Cardiac muscle cell (in vitro differentiated cells and primary cell): ENCODE measurements around the gene CACNA2D3. TPM values are rescaled to one million over a fixed set of nuclear protein-coding genes. Genes with fewer than 3 reads are reported as not detected.
A peak's percentile ranks its signal among the peaks of the same experiment; 100 is the strongest.

Experiments
- DNase-seq, 2 donors: peaks; one replicate each; pipeline versions ENCODE4 v3.0.0 to v3.0.0-alpha.2; 2010 to 2017; ENCODE audit warnings: low read depth in 1 of 2, low spot score in 1 of 2
- H3K27ac ChIP-seq: fragments of 200-600 bp; sonication (generic); 2 replicates; pipeline ENCODE4 v1.5.1; 2016
- H3K27me3 ChIP-seq: fragments of 200-600 bp; sonication (generic); 2 replicates; pipeline ENCODE4 v1.6.0; 2016; ENCODE audit warnings: control low read depth
- H3K36me3 ChIP-seq: fragments of 200-600 bp; sonication (generic); 2 replicates; pipeline ENCODE4 v1.5.1; 2016; ENCODE audit warnings: control low read depth
- H3K4me1 ChIP-seq: fragments of 200-600 bp; sonication (generic); 2 replicates; pipeline ENCODE4 v1.8.1; 2017; ENCODE audit warnings: low read depth, mild to moderate bottlenecking, mixed run types
- H3K4me3 ChIP-seq: fragments of 200-600 bp; sonication (generic); 2 replicates; pipeline ENCODE4 v1.5.1; 2016; ENCODE audit warnings: mild to moderate bottlenecking
- H3K9me3 ChIP-seq: fragments of 200-600 bp; sonication (generic); 2 replicates; pipeline ENCODE4 v1.5.1; 2017; ENCODE audit warnings: low read depth, mild to moderate bottlenecking, control low read depth
- polyA plus RNA-seq: library from polyadenylated mRNA; unstranded; fragments of >200 nt; fragmentation: Nextera tagmentation; extraction: Ambion mirVana; gene quantifications from 2 replicates; pipeline ENCODE4 v1.2.1, GENCODE V29; 2016
- total RNA-seq: library from RNA; depleted of rRNA; stranded (reverse); fragments of >200 nt; gene quantifications from 2 replicates; pipeline ENCODE4 v1.2.3, GENCODE V29; 2016
- TF ChIP-seq, protein P1 (sequence below): IDR thresholded peaks from 2 replicates; pipeline ENCODE4 v1.5.1; 2012; ENCODE audit warnings: low read depth, mild to moderate bottlenecking, low read length

Gene CACNA2D3
- total and polyA plus RNA-seq, 2 experiments from 2014 or later = 0.45 to 0.59 TPM

- Histone ChIP-seq H3K27ac (no peak overlapping the region), H3K4me1 (peaks cover 16% of the 10 kb centered on the region)
Measured at GRCh38 chr3:54202054-54202453, 79.7 kb downstream of the CACNA2D3 start.

GRCh38 chr3:54202651-54203248 lies 80.4 kb downstream of the CACNA2D3 start:
- peak overlapping the region; percentile 58 for H3K27ac ChIP-seq
- no peaks in the 10 kb centered on the region for H3K27me3 ChIP-seq
- TF ChIP-seq, protein P1, sequence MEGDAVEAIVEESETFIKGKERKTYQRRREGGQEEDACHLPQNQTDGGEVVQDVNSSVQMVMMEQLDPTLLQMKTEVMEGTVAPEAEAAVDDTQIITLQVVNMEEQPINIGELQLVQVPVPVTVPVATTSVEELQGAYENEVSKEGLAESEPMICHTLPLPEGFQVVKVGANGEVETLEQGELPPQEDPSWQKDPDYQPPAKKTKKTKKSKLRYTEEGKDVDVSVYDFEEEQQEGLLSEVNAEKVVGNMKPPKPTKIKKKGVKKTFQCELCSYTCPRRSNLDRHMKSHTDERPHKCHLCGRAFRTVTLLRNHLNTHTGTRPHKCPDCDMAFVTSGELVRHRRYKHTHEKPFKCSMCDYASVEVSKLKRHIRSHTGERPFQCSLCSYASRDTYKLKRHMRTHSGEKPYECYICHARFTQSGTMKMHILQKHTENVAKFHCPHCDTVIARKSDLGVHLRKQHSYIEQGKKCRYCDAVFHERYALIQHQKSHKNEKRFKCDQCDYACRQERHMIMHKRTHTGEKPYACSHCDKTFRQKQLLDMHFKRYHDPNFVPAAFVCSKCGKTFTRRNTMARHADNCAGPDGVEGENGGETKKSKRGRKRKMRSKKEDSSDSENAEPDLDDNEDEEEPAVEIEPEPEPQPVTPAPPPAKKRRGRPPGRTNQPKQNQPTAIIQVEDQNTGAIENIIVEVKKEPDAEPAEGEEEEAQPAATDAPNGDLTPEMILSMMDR = no peak
- DNase-seq = peak in 1 of 2 donors; percentile 11
- no peaks in the 10 kb centered on the region for H3K9me3 ChIP-seq
- H3K4me3 ChIP-seq = no peak overlapping the region
- no peaks in the 10 kb centered on the region for H3K36me3 ChIP-seq
- H3K4me1 ChIP-seq = peaks cover 15% of the 10 kb centered on the region

More at GRCh38 chr3:54202054-54202453, 79.7 kb downstream of the CACNA2D3 start:
- TF ChIP-seq, protein P1 = no peak
- H3K9me3 ChIP-seq = no peaks in the 10 kb centered on the region
- no peaks in the 10 kb centered on the region for H3K36me3 ChIP-seq
- no peak overlapping the region for H3K4me3 ChIP-seq
- DNase-seq = no peak
- no peaks in the 10 kb centered on the region for H3K27me3 ChIP-seq

GRCh38 chr3:54206874-54207273 lies 84.5 kb downstream of the CACNA2D3 start:
- H3K36me3 ChIP-seq = no peaks in the 10 kb centered on the region
- H3K27me3 ChIP-seq = no peaks in the 10 kb centered on the region
- peaks cover 8% of the 10 kb centered on the region for H3K4me1 ChIP-seq
- H3K9me3 ChIP-seq = no peaks in the 10 kb centered on the region
- no peak overlapping the region for H3K27ac ChIP-seq
- DNase-seq = no peak
- TF ChIP-seq, protein P1 = no peak
- no peak overlapping the region for H3K4me3 ChIP-seq

- H3K4me3 ChIP-seq = no peak overlapping the region
- no peaks in the 10 kb centered on the region for H3K9me3 ChIP-seq
- no peak for DNase-seq
Measured at GRCh38 chr3:54211097-54211496, 88.7 kb downstream of the CACNA2D3 start.

DNA sequence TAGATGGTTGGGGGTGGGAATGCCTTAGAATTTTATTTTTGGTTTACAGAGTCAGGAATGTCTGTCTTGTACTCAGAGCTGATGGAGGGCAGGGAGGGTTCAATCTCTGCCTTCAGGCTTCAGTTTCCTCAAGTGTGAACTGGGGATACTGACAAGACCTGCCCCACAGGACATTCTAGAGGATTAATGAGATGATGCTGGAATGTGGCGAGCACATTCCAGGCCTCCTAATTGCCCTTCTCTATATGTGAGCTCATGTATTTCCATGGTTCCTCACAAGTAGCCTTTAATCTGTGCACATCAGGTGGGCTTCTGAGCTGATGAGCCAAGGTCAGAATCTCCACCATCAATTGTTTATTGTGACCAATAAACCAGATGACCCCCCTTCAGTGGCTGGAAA lies 90.4 kb downstream of the CACNA2D3 start:
- H3K4me1 ChIP-seq = no peaks in the 10 kb centered on the region
- H3K27ac ChIP-seq = no peak overlapping the region
- no peak overlapping the region for H3K4me3 ChIP-seq
- no peak for DNase-seq
- TF ChIP-seq, protein P1 = no peak
- H3K9me3 ChIP-seq = no peaks in the 10 kb centered on the region
- no peaks in the 10 kb centered on the region for H3K27me3 ChIP-seq
- no peaks in the 10 kb centered on the region for H3K36me3 ChIP-seq

More at GRCh38 chr3:54211097-54211496, 88.7 kb downstream of the CACNA2D3 start:
- Histone ChIP-seq H3K27ac (no peak overlapping the region), H3K36me3 (no peaks in the 10 kb centered on the region), H3K27me3 (no peaks in the 10 kb centered on the region), H3K4me1 (no peaks in the 10 kb centered on the region)
- TF ChIP-seq, protein P1 = no peak
